Hepatocyte (in vitro differentiated cells): Measurements from ENCODE around the gene RIMBP2. TPM values are rescaled to one million over a fixed set of nuclear protein-coding genes. Genes with fewer than 3 reads are reported as not detected.

Source experiments
- DNase-seq: peaks from one replicate; pipeline ENCODE4 v3.0.0-alpha.2; 2016; ENCODE audit warnings: low spot score
- H2AFZ ChIP-seq: fragments of 200-600 bp; sonication (generic); 2 replicates; pipeline ENCODE4 v1.6.0; 2016; ENCODE audit warnings: antibody characterized with exemption, mild to moderate bottlenecking
- H3K27ac ChIP-seq: fragments of 200-600 bp; sonication (generic); 2 replicates; pipeline ENCODE4 v1.5.1; 2016; ENCODE audit warnings: mild to moderate bottlenecking
- H3K27me3 ChIP-seq: fragments of 200-600 bp; sonication (generic); 2 replicates; pipeline ENCODE4 v1.6.1; 2016
- H3K36me3 ChIP-seq: fragments of 200-600 bp; sonication (generic); replicated peaks from 2 replicates; pipeline ENCODE4 v1.5.1; 2016; ENCODE audit warnings: low read depth; ENCODE audit not compliant: insufficient read depth
- H3K4me1 ChIP-seq: fragments of 200-600 bp; sonication (generic); 2 replicates; pipeline ENCODE4 v1.5.1; 2016; ENCODE audit warnings: mild to moderate bottlenecking, moderate library complexity; ENCODE audit not compliant: insufficient read depth
- H3K4me2 ChIP-seq: fragments of 200-600 bp; sonication (generic); 2 replicates; pipeline ENCODE4 v1.6.0; 2016
- H3K4me3 ChIP-seq: fragments of 200-600 bp; sonication (generic); 2 replicates; pipeline ENCODE4 v1.5.1; 2016; ENCODE audit warnings: mild to moderate bottlenecking
- H3K79me2 ChIP-seq: fragments of 200-600 bp; sonication (generic); 2 replicates; pipeline ENCODE4 v1.6.0; 2017; ENCODE audit warnings: mild to moderate bottlenecking
- H3K9me2 ChIP-seq: fragments of 200-600 bp; sonication (generic); replicated peaks from 2 replicates; pipeline ENCODE4 v1.6.0; 2017; ENCODE audit warnings: mild to moderate bottlenecking; ENCODE audit not compliant: insufficient read depth
- H3K9me3 ChIP-seq: fragments of 200-600 bp; sonication (generic); 2 replicates; pipeline ENCODE4 v1.5.1; 2016; ENCODE audit warnings: low read depth, mild to moderate bottlenecking
- H4K20me1 ChIP-seq: fragments of 200-600 bp; sonication (generic); 2 replicates; pipeline ENCODE4 v1.6.0; 2016; ENCODE audit warnings: mild to moderate bottlenecking; ENCODE audit not compliant: insufficient read depth, poor library complexity, severe bottlenecking
- CTCF ChIP-seq: fragments of 200-600 bp; sonication (generic); IDR thresholded peaks from 2 replicates; pipeline ENCODE4 v1.5.1; 2016; ENCODE audit warnings: antibody characterized with exemption, mild to moderate bottlenecking; ENCODE audit not compliant: poor library complexity
- EZH2 ChIP-seq: fragments of 200-600 bp; sonication (generic); IDR thresholded peaks from 2 replicates; pipeline ENCODE4 v1.6.1; 2016; ENCODE audit warnings: antibody characterized with exemption, mild to moderate bottlenecking, borderline replicate concordance
- EZH2phosphoT487 ChIP-seq: fragments of 200-600 bp; sonication (generic); IDR thresholded peaks from one replicate; pipeline ENCODE4 v1.6.1; 2018; ENCODE audit warnings: antibody characterized with exemption, mild to moderate bottlenecking, low read depth, moderate library complexity; ENCODE audit not compliant: unreplicated experiment, severe bottlenecking
- WGBS: methylation state at CpG from one replicate; pipeline ENCODE4 v1.1.6; 2016; ENCODE audit warnings: low lambda C conversion rate; ENCODE audit errors: missing lambda C conversion rate; 5-methylcytosine and 5-hydroxymethylcytosine counted together
- polyA plus RNA-seq: library from polyadenylated mRNA; unstranded; fragments of >200 nt; fragmentation: Nextera tagmentation; extraction: Ambion mirVana; gene quantifications from 2 replicates; pipeline ENCODE4 v1.2.1, GENCODE V29; 2016
- total RNA-seq: library from RNA; depleted of rRNA; stranded (reverse); fragments of >200 nt; gene quantifications from 2 replicates; pipeline ENCODE4 v1.2.3, GENCODE V29; 2014

RIMBP2 gene
- total and polyA plus RNA-seq, 2 experiments from 2014 or later, result 2.5 to 4.4 TPM

- no peak for TF ChIP-seq CTCF
- Histone ChIP-seq H3K9me2 (no peaks in the 10 kb centered on the region), H3K4me2 (no peak overlapping the region), H3K27me3 (no peaks in the 10 kb centered on the region), H3K79me2 (no peaks in the 10 kb centered on the region), H3K4me1 (no peaks in the 10 kb centered on the region), H3K36me3 (no peaks in the 10 kb centered on the region), H3K4me3 (no peak overlapping the region), H4K20me1 (no peaks in the 10 kb centered on the region), H2AFZ (no peak overlapping the region), H3K9me3 (no peaks in the 10 kb centered on the region), H3K27ac (no peak overlapping the region)
- WGBS, result 86% methylated on average over 24 of the region's 25 CpGs
- no peak for DNase-seq
Observed at GRCh38 chr12:130702966-130703732, 12.9 kb downstream of the RIMBP2 start.

GRCh38 chr12:130701402-130701744 lies 14.7 kb downstream of the RIMBP2 start:
- WGBS, result 93% methylated on average over 10 of the region's 10 CpGs
- H3K4me3 ChIP-seq, result no peak overlapping the region
- no peak for TF ChIP-seq EZH2phosphoT487
- TF ChIP-seq CTCF, result no peak
- no peak for TF ChIP-seq EZH2

GRCh38 chr12:130700492-130701401 lies 15.4 kb downstream of the RIMBP2 start:
- no peak overlapping the region for H3K4me3 ChIP-seq
- H2AFZ ChIP-seq, result no peak overlapping the region
- TF ChIP-seq EZH2 (no peak), EZH2phosphoT487 (no peak), CTCF (no peak)
- H4K20me1 ChIP-seq, result no peaks in the 10 kb centered on the region
- no peak for DNase-seq
- H3K4me1 ChIP-seq, result no peaks in the 10 kb centered on the region
- no peaks in the 10 kb centered on the region for H3K9me2 ChIP-seq
- H3K9me3 ChIP-seq, result no peaks in the 10 kb centered on the region
- no peaks in the 10 kb centered on the region for H3K27me3 ChIP-seq
- no peak overlapping the region for H3K27ac ChIP-seq
- no peaks in the 10 kb centered on the region for H3K79me2 ChIP-seq
- H3K36me3 ChIP-seq, result no peaks in the 10 kb centered on the region
- 79% methylated on average over 14 of the region's 14 CpGs for WGBS
- no peak overlapping the region for H3K4me2 ChIP-seq

More at GRCh38 chr12:130701402-130701744, 14.7 kb downstream of the RIMBP2 start:
- Histone ChIP-seq H3K9me3 (no peaks in the 10 kb centered on the region), H3K4me1 (no peaks in the 10 kb centered on the region), H3K9me2 (no peaks in the 10 kb centered on the region), H3K4me2 (no peak overlapping the region), H3K27me3 (no peaks in the 10 kb centered on the region), H3K27ac (no peak overlapping the region), H3K36me3 (no peaks in the 10 kb centered on the region), H3K79me2 (no peaks in the 10 kb centered on the region), H4K20me1 (no peaks in the 10 kb centered on the region), H2AFZ (no peak overlapping the region)
- no peak for DNase-seq
